C1 segment of cervical spinal cord (tissue), 14 donors: ENCODE measurements around the gene CTNNA1.
"Not testable (repeated sequence)": the region's sequence is repeated elsewhere in the genome, so short reads cannot be mapped to it uniquely, and the experiment has no call there.

Experiments
- DNase-seq, 14 donors: peaks; one replicate each; lab custom pipeline; 2025; lab: John Stamatoyannopoulos, UW

The CTNNA1 gene

DNA sequence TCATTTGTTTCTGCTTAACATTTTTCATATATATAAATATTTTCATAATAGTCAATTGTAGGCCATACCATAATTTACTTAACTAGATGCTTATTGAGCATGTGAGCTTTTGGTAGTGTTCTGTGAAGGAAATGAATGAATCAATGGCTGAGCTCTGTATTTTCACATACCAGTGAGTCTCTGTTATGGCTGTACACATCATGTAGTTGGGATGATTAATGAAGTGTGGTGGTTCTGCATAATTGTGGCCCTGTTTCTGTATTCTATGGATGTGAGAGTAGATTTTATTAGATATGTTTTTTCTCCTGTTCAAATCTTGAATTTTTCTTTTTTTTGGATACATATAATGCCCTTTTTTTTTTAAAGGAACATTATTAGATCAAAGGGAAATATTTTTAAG is 56.2 kb downstream of the CTNNA1 start:
- DNase-seq: no peak

DNA sequence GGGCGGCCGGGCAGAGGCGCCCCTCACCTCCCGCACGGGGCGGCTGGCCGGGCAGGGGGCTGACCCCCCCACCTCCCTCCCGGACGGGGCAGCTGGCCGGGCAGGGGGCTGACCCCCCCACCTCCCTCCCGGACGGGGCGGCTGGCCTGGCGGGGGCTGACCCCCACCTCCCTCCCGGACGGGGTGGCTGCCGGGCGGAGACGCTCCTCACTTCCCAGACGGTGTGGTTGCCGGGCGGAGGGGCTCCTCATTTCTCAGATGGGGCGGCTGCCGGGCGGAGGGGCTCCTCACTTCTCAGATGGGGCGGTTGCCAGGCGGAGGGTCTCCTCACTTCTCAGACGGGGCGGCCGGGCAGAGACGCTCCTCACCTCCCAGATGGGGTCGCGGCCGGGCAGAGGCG is 57.6 kb downstream of the CTNNA1 start:
- not testable (repeated sequence) for DNase-seq

DNA sequence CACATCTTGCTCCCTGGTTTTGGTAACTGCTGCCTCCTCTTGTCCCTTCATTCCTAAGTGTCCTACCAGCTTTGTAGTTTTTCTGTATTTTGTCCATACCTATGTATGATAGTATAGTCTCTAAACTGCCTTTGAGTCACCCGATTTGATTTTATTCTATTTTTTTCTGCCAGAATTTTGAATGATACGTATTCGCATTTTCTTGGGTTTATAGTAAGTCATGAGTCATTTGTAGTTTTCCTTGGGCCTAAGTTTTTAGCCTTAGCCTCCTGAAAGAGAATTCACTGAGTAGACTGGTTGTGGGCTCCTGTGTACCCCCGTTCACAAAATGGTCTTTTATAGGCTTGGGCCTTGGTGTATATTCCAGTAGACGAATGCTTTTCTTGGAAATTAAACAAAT is 62.3 kb downstream of the CTNNA1 start:
- no peak for DNase-seq

DNA sequence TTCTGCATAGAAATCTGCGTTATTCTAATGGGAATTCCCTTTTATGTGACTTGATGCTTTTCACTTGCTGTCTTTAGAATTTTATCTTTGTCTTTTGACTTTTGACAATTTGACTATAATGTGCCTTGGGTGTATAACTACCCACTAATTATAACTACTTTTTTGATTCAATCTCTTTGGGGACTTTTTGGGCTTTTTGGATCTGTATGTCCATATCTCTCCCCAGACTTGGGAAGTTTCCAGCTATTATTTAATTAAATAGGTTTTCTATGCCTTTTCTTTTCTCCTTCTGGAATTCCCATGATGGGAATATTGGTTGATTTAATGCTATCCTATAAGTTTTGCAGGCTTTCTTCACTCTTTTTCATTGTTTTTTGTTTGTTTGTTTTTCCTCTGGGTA is 64.0 kb downstream of the CTNNA1 start:
- no peak for DNase-seq

DNA sequence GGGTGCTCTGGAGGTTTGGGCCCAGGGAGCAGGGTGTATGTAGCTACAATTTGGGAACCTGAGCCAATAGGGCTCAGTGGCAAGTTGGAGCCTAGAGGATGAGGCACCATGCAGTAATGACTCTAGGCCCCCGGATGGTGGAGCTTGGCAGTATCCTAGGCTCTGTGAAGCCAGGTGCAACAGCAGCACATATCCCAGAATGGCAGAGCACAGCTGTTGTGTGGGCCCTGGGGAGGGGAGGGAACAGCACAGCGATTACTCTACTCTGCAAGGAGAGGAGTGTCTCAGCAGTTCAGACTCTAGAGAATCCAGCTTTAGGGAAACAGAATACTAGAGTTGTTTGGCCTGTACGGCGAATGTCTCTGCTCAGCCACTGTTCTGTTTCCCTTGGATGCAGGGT is 65.9 kb downstream of the CTNNA1 start:
- no peak for DNase-seq

DNA sequence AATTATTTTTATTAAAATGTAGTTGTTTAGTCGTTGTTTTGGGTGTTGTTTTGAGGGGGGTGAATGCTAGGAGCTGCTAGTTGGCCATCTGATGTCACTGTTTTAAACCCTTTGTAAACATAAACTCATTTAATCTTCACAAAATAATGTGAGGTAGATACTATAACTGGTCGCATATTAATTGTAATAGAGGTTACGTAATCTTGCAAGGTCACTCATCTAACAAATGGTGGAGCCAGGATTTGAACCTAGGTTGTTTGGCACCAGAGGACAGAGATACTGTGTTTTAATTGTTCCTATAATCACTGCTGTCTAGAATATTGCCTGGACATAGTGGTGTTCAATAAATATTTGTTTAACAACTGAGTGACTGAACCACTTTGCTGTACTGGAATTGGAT is 67.5 kb downstream of the CTNNA1 start:
- no peak for DNase-seq

DNA sequence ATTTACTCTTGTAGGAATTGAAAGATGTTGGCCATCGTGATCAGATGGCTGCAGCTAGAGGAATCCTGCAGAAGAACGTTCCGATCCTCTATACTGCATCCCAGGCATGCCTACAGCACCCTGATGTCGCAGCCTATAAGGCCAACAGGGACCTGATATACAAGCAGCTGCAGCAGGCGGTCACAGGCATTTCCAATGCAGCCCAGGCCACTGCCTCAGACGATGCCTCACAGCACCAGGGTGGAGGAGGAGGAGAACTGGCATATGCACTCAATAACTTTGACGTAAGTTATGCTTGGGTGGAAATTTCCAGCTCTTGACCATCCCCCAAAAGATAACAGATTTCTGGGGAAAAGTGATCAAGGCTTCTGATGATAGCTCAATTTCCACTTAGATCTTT is 71.3 kb downstream of the CTNNA1 start:
- no peak for DNase-seq

DNA sequence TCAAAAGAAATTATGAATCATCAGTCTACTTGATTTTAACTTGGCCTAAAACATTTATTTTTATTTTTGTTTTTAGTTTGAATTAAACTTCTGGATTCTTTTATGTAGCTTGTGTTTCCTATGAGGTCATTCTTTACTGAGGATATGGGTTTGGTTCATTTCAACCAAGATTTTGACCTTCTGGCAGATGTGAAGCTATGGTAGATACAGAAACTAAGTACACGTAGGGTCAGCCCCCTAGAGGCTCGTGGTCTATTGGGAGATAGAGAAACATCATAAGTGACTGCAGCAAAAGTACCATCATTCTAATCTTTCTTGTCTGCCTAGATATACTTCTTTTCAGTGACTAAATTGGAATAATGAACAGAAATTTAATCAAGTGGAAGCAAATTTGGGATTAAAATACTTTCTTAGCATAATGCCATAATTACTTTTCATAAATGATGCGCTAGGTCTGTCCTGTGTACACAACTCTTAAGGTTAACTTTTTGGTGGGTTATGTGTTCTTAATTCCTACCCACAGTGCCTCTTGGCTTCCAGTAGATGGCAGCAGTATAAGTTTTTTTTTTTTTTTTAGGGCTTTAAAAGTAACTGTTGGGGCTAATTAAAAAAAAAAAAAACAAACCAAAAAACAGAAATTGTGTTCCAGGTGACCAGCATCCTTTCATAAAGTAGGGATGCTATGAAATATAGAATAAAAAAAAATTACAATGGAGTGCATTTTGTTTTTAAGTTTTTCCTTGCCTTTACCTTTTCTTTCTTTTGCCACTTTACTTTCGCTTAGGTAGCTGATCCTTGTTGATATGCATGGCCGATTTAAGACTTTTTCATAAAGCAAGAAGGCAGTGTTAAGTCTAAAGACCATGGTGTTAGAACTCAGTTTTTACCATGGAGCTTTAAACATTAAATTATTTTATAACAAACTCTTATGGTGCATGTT is 72.0 kb downstream of the CTNNA1 start:
- DNase-seq: peak in 1 of 14 donors; percentile 3

DNA sequence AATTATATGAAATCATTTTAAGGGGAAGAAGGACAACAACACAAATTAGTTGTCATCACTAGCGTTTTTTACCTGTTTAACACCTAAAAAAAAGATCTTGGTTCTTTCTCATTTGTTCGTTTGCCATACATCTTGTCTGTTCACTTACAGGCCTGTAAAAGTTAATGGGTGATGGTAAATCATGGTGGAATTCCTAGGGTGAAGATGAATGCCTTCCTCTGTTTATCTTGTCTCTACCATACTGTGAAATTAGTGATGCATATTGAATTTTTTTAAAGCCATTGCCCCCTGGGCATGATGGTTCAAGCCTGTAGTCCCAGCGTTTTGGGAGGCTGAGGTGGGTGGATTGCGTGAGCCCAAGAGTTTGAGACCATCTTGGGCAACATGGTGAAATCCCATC is 75.3 kb downstream of the CTNNA1 start:
- DNase-seq: no peak

DNA sequence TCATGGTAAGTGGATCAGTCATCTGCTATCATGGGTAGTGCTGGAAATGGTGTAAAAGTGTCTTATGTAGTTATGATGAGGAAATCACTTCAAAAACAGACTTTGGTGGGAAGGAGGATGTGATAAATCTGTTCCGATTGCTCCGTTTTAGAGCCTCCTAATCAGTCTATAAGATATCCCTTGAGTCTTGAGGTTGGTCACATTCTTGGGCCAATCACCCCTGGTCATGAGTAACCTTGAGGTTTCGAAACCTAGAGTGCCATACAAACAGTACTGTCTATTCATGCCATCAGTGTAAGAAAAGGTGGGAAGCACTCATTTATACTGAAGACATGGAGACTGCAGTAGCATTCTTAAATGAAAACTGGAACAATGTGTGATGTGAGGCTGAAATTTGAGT is 76.1 kb downstream of the CTNNA1 start:
- DNase-seq: no peak

DNA sequence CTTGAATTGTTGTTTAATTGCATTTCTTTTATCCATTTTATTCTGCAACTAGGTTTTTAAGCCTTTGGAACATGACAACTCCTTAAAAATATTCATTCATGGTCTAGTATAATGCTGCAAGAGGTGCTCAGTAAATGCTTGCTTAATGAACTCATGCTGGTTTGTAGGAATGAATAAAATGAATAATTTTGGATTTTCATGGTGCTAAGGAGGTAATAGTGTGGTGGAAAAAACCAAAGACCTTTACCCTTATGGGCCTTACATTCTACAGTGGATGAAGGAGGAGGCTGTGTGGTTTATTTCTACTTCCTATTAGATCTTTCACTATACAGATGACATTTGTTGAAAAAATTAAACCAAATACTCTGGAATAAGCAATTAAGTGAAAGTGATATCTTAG is 78.5 kb downstream of the CTNNA1 start:
- DNase-seq: no peak

DNA sequence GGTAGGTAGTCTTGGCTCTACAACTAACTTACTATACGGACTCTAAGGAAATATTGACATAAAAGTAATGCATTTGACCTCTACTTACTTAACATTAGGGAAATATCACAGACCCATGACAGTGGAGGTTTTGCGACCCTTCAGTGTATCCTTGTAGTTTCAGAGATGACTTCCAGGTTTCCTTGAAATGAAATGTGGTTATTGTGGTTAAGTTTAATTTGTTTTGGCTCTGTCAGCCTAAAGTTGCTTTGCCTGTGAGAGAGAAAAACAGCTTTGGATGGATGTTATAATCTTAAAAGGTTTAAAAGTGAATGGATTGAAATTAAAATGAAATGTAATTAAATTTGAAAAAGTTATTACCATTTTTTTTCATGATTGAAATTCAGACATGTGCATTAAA is 79.0 kb downstream of the CTNNA1 start:
- no peak for DNase-seq

DNA sequence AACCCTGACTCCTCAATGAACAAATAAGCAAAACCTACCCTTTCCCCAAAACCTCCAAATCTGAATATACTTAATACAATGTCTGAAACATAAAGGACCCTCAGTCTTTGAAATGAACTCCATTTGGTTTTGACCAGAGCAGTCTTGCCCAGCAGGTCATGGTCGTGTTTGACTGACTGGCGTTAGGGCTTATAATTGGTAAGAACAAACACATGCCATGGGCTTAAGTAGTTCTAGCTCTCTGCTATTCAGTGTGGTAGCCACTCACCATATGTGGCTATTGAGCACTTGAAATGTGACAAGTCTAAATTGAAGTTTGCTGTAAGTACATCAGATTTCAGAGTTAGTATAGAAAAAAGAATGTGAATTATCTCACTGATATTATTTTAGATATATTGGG is 79.9 kb downstream of the CTNNA1 start:
- DNase-seq: no peak

DNA sequence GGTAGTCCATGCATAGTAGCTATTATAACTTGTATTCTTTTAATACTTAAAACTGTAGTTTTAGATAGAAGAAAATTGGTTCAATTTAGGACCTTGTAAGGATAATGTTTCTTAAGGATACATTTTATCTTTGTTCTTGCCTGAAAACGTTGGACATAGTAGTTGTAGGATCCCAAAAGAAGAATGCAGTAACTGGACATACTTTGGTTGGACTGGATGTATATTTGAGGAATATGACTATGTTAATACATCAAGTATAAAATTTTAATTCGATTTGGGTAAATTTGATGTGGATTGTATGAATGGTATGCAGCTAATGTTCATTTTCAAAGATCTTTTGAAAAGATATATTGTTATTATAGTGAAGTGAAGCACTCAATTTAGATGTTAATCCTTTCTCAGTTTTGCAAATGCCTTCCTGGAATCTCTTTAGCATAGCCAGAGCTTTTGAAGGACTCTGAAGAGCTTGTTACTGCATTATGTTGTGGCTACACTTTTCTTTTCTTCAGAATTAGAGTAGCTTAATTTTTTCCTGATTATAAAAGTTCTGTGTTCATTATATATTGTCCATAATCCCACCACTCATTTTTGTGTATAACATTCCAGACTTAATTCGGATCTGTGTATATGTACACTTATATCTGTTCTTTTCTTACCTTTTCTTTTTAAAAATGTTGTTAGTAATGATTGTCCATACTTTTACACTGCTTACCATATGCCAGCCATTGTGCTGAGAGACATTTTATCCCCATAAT is 80.7 kb downstream of the CTNNA1 start:
- DNase-seq: no peak

DNA sequence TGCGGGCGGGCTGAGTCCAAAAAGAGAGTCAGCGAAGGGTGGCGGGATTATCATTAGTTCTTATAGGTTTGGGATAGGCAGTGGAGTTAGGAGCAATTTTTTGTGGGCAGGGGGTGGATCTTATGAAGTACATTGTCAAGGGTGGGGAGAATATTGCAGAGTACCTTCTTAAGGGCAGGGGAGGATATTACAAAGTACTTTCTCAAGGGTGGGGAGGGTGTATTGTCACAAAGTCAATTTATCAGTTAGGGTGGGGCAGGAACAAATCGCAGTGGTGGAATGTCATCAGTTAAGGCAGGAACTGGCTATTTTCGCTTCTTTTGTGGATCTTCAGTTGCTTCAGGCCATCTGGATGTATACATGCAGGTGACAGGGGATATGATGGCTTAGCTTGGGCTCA is 81.6 kb downstream of the CTNNA1 start:
- DNase-seq: not testable (repeated sequence)

DNA sequence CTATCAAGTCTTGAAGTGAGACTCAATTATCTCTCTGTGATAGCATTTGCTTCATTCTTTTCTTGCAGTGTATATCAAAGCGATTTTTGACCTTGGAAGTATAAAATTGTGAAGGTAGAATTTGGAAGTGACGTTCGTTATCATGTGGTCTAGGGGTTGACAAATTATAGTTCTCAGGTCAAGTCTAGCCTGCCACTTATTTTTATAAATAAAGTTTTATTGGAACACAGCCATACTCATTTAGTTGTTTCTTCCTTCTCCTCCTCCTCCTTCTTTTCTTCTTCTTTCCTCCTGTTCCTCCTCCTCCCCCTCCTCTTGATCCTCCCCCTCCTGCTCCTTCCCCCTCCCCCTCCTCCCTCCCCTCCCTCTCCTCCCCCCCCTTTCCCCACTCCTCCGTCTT is 83.9 kb downstream of the CTNNA1 start:
- no peak for DNase-seq

DNA sequence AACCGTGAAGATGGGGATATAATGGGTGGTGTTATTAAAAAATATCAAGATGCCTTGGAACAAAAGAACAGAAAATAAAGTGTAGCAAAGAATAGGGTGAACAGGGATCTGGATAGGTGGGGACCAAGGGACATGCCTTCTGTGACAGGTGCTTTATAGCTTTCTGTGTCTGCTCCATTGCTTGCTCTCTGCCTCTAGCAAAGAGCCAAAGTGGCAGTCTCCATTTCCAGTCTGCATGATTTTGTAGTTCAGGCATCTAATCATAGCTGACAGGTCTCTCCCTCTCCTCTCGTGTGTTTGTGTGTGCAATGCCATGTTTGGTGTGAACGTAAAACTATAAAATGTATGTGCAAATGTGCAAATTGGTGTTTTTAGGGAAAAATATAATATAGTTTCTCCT is 86.9 kb downstream of the CTNNA1 start:
- no peak for DNase-seq

DNA sequence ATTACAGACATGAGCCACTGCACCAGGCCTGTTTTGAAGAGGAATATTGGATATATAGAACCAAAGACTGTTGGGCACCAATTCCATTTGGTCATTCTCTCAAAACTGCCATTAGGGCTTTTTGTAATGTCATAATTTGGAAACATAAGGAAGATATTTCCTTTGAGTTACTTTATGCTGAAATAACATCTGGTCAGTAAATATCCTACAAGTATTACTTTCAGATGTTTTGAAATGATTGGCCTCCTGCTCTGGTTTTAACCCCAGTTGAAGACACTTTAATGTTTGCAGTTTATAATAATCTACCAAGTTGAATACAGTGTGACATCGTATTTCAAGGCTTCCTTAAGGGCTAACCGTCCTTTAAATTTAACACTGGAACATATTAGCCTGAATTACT is 88.3 kb downstream of the CTNNA1 start:
- no peak for DNase-seq

DNA sequence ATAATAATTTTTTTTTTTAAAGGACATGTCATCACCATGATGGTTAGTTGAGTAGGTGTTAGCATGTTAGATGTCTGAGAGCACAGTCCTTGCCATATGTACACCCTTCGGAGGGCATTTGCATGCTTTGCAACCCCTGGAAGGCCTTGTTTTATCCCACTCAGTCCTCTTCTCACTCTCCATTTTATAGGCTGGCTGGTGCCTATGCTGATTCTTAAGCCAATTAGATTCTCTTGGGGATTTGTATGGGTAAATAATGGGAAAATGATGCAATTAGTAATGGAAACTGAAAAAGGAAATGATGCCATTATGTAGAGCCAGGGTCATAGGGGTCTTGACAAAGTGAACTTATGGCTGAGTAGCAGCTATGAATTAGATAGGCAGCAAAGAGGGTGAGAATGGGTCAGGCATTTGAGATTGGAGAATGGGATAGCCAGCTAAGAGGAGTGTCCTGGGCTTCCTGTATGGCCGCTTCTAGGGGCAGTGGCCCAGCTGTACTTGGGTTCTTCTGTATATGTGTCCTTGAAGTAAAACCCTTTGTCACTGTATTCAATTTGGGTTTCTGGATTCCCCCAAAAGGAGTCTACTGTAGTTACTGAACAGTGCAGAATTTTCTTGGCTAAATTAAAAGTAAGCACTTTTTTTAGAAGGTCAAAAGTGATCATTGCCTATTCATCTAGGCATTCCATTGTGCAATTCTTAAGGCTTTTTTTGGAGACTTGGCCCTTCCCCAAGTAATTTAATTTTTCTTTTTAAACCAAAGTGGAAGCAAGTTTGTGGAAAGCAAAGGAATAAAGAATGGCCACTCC is 90.3 kb downstream of the CTNNA1 start:
- no peak for DNase-seq

DNA sequence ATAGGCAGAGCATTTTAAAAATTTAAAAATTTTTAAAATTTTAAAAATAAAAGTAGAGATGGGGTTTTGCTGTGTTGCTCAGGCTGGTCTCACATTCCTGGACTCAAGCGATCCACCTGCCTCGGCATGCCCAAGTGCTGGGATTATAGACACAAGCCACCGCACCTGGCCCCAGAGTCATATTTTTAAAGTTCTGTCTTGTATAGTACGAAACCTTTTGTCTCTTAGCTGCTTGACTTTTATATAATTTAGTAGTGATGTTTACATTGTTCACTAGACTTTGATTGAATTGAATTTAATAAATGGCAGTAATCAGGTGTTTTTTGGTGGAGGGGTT is 90.9 kb downstream of the CTNNA1 start:
- no peak for DNase-seq

DNA sequence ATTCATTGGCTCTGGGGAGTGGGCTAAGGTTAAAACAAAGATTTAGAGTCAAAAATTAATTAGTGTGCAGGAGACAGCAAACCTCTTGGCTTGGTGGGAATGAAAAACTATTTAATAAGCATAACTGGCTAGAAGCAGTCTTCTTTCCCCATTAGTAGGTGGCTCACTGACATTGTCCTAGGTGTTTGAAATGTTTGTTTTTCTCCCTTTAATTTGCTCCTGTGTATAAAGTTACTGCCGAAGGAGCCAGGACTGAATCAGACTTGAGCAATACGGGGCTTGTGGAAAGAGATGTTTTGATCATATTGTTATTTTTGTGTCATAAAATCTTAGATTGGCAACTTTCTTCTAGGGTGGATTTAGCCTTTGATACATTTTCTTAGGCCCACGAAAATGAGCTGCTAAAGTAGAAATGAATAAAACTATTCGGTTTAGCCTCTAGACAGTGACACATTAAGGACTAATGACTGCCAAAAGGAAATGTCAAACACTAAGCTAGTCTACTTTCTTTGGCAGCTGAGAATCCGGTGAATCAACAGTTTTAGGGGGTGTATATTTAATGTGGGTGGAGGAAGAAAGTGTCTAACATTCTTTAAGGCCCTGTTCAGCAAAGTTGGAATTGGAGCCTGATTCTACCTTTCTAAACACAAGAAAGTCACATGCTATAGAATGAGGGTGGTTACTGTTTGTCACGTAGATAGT is 91.7 kb downstream of the CTNNA1 start:
- DNase-seq: no peak

DNA sequence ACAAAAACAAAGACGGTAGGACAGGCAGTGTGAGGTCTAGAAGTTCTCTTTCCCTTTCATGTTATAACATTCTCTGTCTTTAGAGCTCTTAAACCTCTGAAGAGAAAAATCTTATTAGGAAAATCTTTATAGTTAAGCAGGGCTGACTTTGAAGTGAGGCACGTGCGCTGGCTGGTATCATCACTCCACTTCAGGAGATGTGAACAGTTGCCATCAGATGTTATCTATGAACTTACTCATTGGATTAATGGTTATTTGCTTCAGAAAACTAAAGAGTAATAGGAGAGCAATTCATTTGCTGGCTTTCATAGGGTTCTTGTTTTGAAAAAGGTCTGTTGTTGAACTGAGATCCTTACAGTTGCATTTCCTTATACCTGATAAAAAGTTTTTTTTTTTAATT is 96.2 kb downstream of the CTNNA1 start:
- no peak for DNase-seq
